HepG2 (cell line): ENCODE measurements around the gene PGPEP1. TPM values are rescaled to one million over a fixed set of nuclear protein-coding genes. Genes with fewer than 3 reads are reported as not detected.

Experiments used
- AFF4 ChIP-seq: sonication (generic); formaldehyde crosslinking; IDR thresholded peaks from 2 replicates; pipeline ENCODE4 v1.4.0; 2020; ENCODE audit warnings: missing genetic modification reagents
- DNMT1 ChIP-seq: sonication (generic); formaldehyde crosslinking; IDR thresholded peaks from 2 replicates; pipeline ENCODE4 v1.5.1; 2020; ENCODE audit warnings: mild to moderate bottlenecking, missing genetic modification reagents
- ETS1 ChIP-seq: sonication (generic); formaldehyde crosslinking; IDR thresholded peaks from 2 replicates; pipeline ENCODE4 v1.4.0; 2020; ENCODE audit warnings: missing genetic modification reagents
- ETV6 ChIP-seq: sonication (generic); formaldehyde crosslinking; conservative IDR thresholded peaks from 2 replicates; pipeline ENCODE4 v1.4.0; 2020; ENCODE audit warnings: missing genetic modification reagents
- NKX3-1 ChIP-seq: sonication (generic); formaldehyde crosslinking; IDR thresholded peaks from 2 replicates; pipeline ENCODE4 v1.5.0; 2020; ENCODE audit warnings: missing genetic modification reagents
- PBX2 ChIP-seq: IDR thresholded peaks from 2 replicates; pipeline ENCODE4 v1.6.1; 2016; ENCODE audit warnings: control low read depth
- PRDM10 ChIP-seq: sonication (generic); formaldehyde crosslinking; IDR thresholded peaks from 2 replicates; pipeline ENCODE4 v1.4.0; 2020; ENCODE audit warnings: low read depth, missing genetic modification reagents
- SMYD3 ChIP-seq: sonication (generic); formaldehyde crosslinking; IDR thresholded peaks from 2 replicates; pipeline ENCODE4 v1.8.1; 2023; ENCODE audit warnings: mild to moderate bottlenecking, missing genetic modification reagents
- ZNF142 ChIP-seq: sonication (generic); formaldehyde crosslinking; IDR thresholded peaks from 2 replicates; pipeline ENCODE4 v1.4.0; 2020; ENCODE audit warnings: missing genetic modification reagents
- ZNF263 ChIP-seq: sonication (generic); formaldehyde crosslinking; IDR thresholded peaks from 2 replicates; pipeline ENCODE4 v1.4.0; 2020; ENCODE audit warnings: missing genetic modification reagents
- ZNF546 ChIP-seq: sonication (generic); formaldehyde crosslinking; conservative IDR thresholded peaks from 2 replicates; pipeline ENCODE4 v1.8.1; 2023; ENCODE audit warnings: mild to moderate bottlenecking, missing genetic modification reagents
- ZNF792 ChIP-seq: IDR thresholded peaks from 2 replicates; pipeline ENCODE4 v1.6.1; 2016
- polyA plus RNA-seq, 8 experiments: library from polyadenylated mRNA; depleted of rRNA in 3 of 8; stranded (reverse) in 7 of 8; unstranded in 1 of 8; fragments of >200 nt; fragmentation: Illumina TruSeq in 4 of 8; extraction: Trizol in 4 of 8; gene quantifications; 2 replicates each; pipeline versions ENCODE4 v1.2.1 to v1.2.3, GENCODE V29; 2011 to 2016; ENCODE audit warnings: low read depth in 4 of 8, missing spikeins in 1 of 8, mixed read lengths in 1 of 8; ENCODE audit not compliant: insufficient read depth in 1 of 8
- total RNA-seq, 5 experiments: library from RNA; depleted of rRNA; stranded (reverse); fragments of >200 nt; fragmentation: Illumina TruSeq; extraction: Trizol; gene quantifications; 2 replicates each; pipeline ENCODE4 v1.2.3, GENCODE V29; 2016; ENCODE audit warnings: low read depth in 1 of 5

Gene PGPEP1
- total and polyA plus RNA-seq, 2 of the 13 experiments (the other 11 are each of a cell fraction or from before 2014, with no cell fraction given) = 53.1 to 56.6 TPM

GRCh38 chr19:18304458-18305310 is 35.7 kb upstream of the PGPEP1 start (continued):
- TF ChIP-seq AFF4 (CRISPR knock-in tag) (no peak; the same call in 1 of the 2 replicates), PRDM10 (CRISPR knock-in tag) (peak; percentile 86; the same call in 1 of the 2 replicates), SMYD3 (CRISPR knock-in tag) (0 out of 2 replicates have a peak, but pooled peaks have one; percentile 31), ZNF142 (CRISPR knock-in tag) (no peak), ZNF263 (CRISPR knock-in tag) (peak; percentile 97), DNMT1 (CRISPR knock-in tag) (no peak), ZNF792 (CRISPR knock-in tag) (peak; percentile 74), ETV6 (CRISPR knock-in tag) (no peak), PBX2 (no peak), ETS1 (CRISPR knock-in tag) (no peak), NKX3-1 (CRISPR knock-in tag) (no peak), ZNF546 (CRISPR knock-in tag) (no peak)
